Cardiac septum (tissue), 1 donor: ENCODE results near the gene IGDCC3. TPM values are rescaled to one million over a fixed set of nuclear protein-coding genes. Genes with fewer than 3 reads are reported as not detected.
"Not testable (repeated sequence)": the region's sequence is repeated elsewhere in the genome, so short reads cannot be mapped to it uniquely, and the experiment has no call there.

ENCODE experiments used
- DNase-seq: peaks from one replicate; pipeline ENCODE4 v3.0.0-alpha.2; 2020; ENCODE audit warnings: low spot score
- intact Hi-C: fragments of 100-400 bp; cut with DNase I; formaldehyde crosslinking; loops from one replicate; pipeline ENCODE4 v1.14.0; 2022
- total RNA-seq: library from RNA; stranded (reverse); fragmentation: NEBNext Ultra II Directional; extraction: Animal tissue kit (Norgen Biotek cat#: 25700); gene quantifications from one replicate; pipeline ENCODE4 v1.2.1, GENCODE V29; 2021
- donor health status: DM: no; HTN: no; CAD: no.

IGDCC3 gene
- total RNA-seq, 1 donor from 2014 or later = not detected

- intact Hi-C loops = no loop called here
- DNase-seq = no peak
These were observed 22.4 kb downstream of the IGDCC3 start for GRCh38 chr15:65355173-65355987.

- intact Hi-C loops = no loop called here
- DNase-seq = no peak
These were observed 23.0 kb downstream of the IGDCC3 start for GRCh38 chr15:65354835-65355172.

- DNase-seq, intact Hi-C loops: not testable (repeated sequence)
These were observed 25.8 kb downstream of the IGDCC3 start for GRCh38 chr15:65351972-65352371.

- no peak for DNase-seq
- intact Hi-C loops = no loop called here
These were observed 28.5 kb downstream of the IGDCC3 start for GRCh38 chr15:65349338-65349737.

GRCh38 chr15:65347756-65348155 is 30.0 kb downstream of the IGDCC3 start:
- intact Hi-C loops, DNase-seq: not testable (repeated sequence)

GRCh38 chr15:65346856-65347598 is 30.8 kb downstream of the IGDCC3 start:
- intact Hi-C loops = no loop called here

GRCh38 chr15:65344914-65345275 is 32.9 kb downstream of the IGDCC3 start:
- no peak for DNase-seq
- intact Hi-C loops = no loop called here

More at GRCh38 chr15:65346856-65347598, 30.8 kb downstream of the IGDCC3 start:
- no peak for DNase-seq

- no peak for DNase-seq
- intact Hi-C loops = no loop called here
These were observed 33.4 kb downstream of the IGDCC3 start for GRCh38 chr15:65344214-65344913.

- intact Hi-C loops = no loop called here
- DNase-seq = no peak
These were observed 34.3 kb downstream of the IGDCC3 start for GRCh38 chr15:65343374-65343981.

- intact Hi-C loops = no loop called here
- no peak for DNase-seq
These were observed 35.3 kb downstream of the IGDCC3 start for GRCh38 chr15:65342493-65342892.

- no peak for DNase-seq
- intact Hi-C loops = no loop called here
These were observed 37.9 kb downstream of the IGDCC3 start for GRCh38 chr15:65339920-65340319.

GRCh38 chr15:65339416-65339815 is 38.4 kb downstream of the IGDCC3 start:
- no peak for DNase-seq
- intact Hi-C loops = no loop called here

GRCh38 chr15:65338823-65339222 is 39.0 kb downstream of the IGDCC3 start:
- intact Hi-C loops = no loop called here
- DNase-seq = no peak

GRCh38 chr15:65338366-65338765 is 39.4 kb downstream of the IGDCC3 start:
- no peak for DNase-seq
- intact Hi-C loops = no loop called here

- DNase-seq = no peak
These were observed 40.2 kb downstream of the IGDCC3 start for GRCh38 chr15:65337436-65338070.

GRCh38 chr15:65336493-65337435 is 41.0 kb downstream of the IGDCC3 start:
- no peak for DNase-seq

More at GRCh38 chr15:65337436-65338070, 40.2 kb downstream of the IGDCC3 start:
- intact Hi-C loops = no loop called here

GRCh38 chr15:65335278-65336055 is 42.3 kb downstream of the IGDCC3 start:
- DNase-seq = no peak
- intact Hi-C loops = no loop called here

More at GRCh38 chr15:65336493-65337435, 41.0 kb downstream of the IGDCC3 start:
- intact Hi-C loops = no loop called here
